Keratinocyte (primary cell): Measurements from ENCODE around the gene ADD2. TPM values are rescaled to one million over a fixed set of nuclear protein-coding genes. Genes with fewer than 3 reads are reported as not detected.

Source experiments
- DNase-seq: peaks from one replicate; pipeline ENCODE4 v3.0.0-alpha.2; 2011; ENCODE audit warnings: low read depth, missing footprints, low spot score
- FAIRE-seq: peaks from 2 replicates; lab custom pipeline; 2011; peaks lifted over from hg19 to GRCh38; lab: Jason Lieb, UNC
- H2AFZ ChIP-seq: 2 replicates; pipeline ENCODE4 v1.6.0; 2012; ENCODE audit warnings: low read length, control low read depth, inconsistent platforms; ENCODE audit not compliant: control insufficient read depth
- H3K27ac ChIP-seq: 2 replicates; pipeline ENCODE4 v1.5.1; 2011; ENCODE audit warnings: low read length; ENCODE audit not compliant: control insufficient read depth, insufficient read depth
- H3K27me3 ChIP-seq: 3 replicates; pipeline ENCODE4 v1.6.0; 2011; ENCODE audit warnings: low read length; ENCODE audit not compliant: control insufficient read depth, insufficient read depth; ENCODE audit errors: extremely low read depth
- H3K36me3 ChIP-seq, 2 experiments: 2 replicates in 1 of 2; 3 replicates in 1 of 2; pipeline ENCODE4 v1.5.1; 2011; ENCODE audit warnings: low read length in 2 of 2, mild to moderate bottlenecking in 1 of 2; ENCODE audit not compliant: control insufficient read depth in 2 of 2, insufficient read depth in 2 of 2; ENCODE audit errors: extremely low read depth in 1 of 2
- H3K4me1 ChIP-seq: 3 replicates; pipeline ENCODE4 v1.5.1; 2011; ENCODE audit warnings: low read length; ENCODE audit not compliant: control insufficient read depth, insufficient read depth; ENCODE audit errors: extremely low read depth
- H3K4me2 ChIP-seq: 3 replicates; pipeline ENCODE4 v1.6.0; 2011; ENCODE audit warnings: low read depth, low read length; ENCODE audit not compliant: control insufficient read depth, insufficient read depth; ENCODE audit errors: extremely low read depth
- H3K4me3 ChIP-seq, 3 experiments: fragments of 200-600 bp in 1 of 3; sonication (generic) in 1 of 3; 2 replicates in 2 of 3; 3 replicates in 1 of 3; pipeline ENCODE4 v1.5.1; 2011 to 2016; ENCODE audit warnings: low read length in 3 of 3, mild to moderate bottlenecking in 3 of 3, control low read depth in 2 of 3, inconsistent platforms in 1 of 3, low read depth in 1 of 3, mixed read lengths in 1 of 3, mixed run types in 1 of 3, moderate library complexity in 1 of 3; ENCODE audit not compliant: control insufficient read depth in 2 of 3, insufficient read depth in 2 of 3; ENCODE audit errors: extremely low read depth in 1 of 3
- H3K79me2 ChIP-seq: 2 replicates; pipeline ENCODE4 v1.6.0; 2012; ENCODE audit warnings: low read length; ENCODE audit not compliant: control insufficient read depth, insufficient read depth
- H3K9ac ChIP-seq: 3 replicates; pipeline ENCODE4 v1.6.0; 2011; ENCODE audit warnings: low read length; ENCODE audit not compliant: control insufficient read depth, insufficient read depth; ENCODE audit errors: extremely low read depth
- H3K9me1 ChIP-seq: 3 replicates; pipeline ENCODE4 v1.6.0; 2011; ENCODE audit warnings: low read length; ENCODE audit not compliant: control insufficient read depth, insufficient read depth; ENCODE audit errors: extremely low read depth
- H3K9me3 ChIP-seq: 2 replicates; pipeline ENCODE4 v1.5.1; 2012; ENCODE audit warnings: low read depth, low read length; ENCODE audit not compliant: control insufficient read depth
- H4K20me1 ChIP-seq: 3 replicates; pipeline ENCODE4 v1.6.0; 2011; ENCODE audit warnings: low read length; ENCODE audit not compliant: control insufficient read depth, insufficient read depth; ENCODE audit errors: extremely low read depth
- CTCF ChIP-seq, 3 experiments: IDR thresholded peaks in 1 of 3; conservative IDR thresholded peaks in 1 of 3; optimal IDR thresholded peaks in 1 of 3; 2 replicates in 2 of 3; 3 replicates in 1 of 3; pipeline versions ENCODE3 to v1.5.1; 2011; ENCODE audit warnings: low read length in 3 of 3, mild to moderate bottlenecking in 3 of 3, moderate library complexity in 2 of 3, control low read depth in 1 of 3, inconsistent platforms in 1 of 3; ENCODE audit not compliant: insufficient read depth in 2 of 3; ENCODE audit errors: extremely low read depth in 1 of 3
- EZH2 ChIP-seq: IDR thresholded peaks from one replicate; pipeline ENCODE4 v1.6.1; 2012; ENCODE audit warnings: inconsistent platforms, mild to moderate bottlenecking, low read length, moderate library complexity
- dilution Hi-C: fragments of 300-500 bp; cut with MboI; formaldehyde crosslinking; loops from one replicate; pipeline ENCODE4 v1.7.0; 2020; ENCODE audit warnings: low sequenced_read_pairs; ENCODE audit not compliant: extremely low pct_ligation_motif_present
- polyA plus RNA-seq, 5 experiments: library from polyadenylated mRNA; depleted of rRNA in 3 of 5; stranded (reverse) in 3 of 5; stranded (forward) in 1 of 5; unstranded in 1 of 5; fragments of >200 nt; gene quantifications; 1 replicate in 1 of 5; 2 replicates in 3 of 5; 3 replicates in 1 of 5; pipeline versions ENCODE4 v1.2.1 to v1.2.3, GENCODE V29; 2011 to 2012; ENCODE audit warnings: missing spikeins in 2 of 5, low read depth in 1 of 5, low replicate concordance in 1 of 5

The ADD2 gene
- polyA plus RNA-seq, 1 donor (not counting 4 experiments of a cell fraction or from before 2014, with no cell fraction given), result 0.05 TPM

- DNase-seq (no peak), FAIRE-seq (no peak)
- no peak overlapping the region for H3K4me3 ChIP-seq
- dilution Hi-C loops, result no loop called here
- no peak overlapping the region for H3K4me2 ChIP-seq
- H3K27ac ChIP-seq, result no peak overlapping the region
- H3K9me3 ChIP-seq, result no peaks in the 10 kb centered on the region
- no peaks in the 10 kb centered on the region for H3K79me2 ChIP-seq
- no peaks in the 10 kb centered on the region for H3K36me3 ChIP-seq
- H3K9me1 ChIP-seq, result no peaks in the 10 kb centered on the region
- peaks cover 21% of the 10 kb centered on the region for H3K27me3 ChIP-seq
- H4K20me1 ChIP-seq, result no peaks in the 10 kb centered on the region
- H2AFZ ChIP-seq, result no peak overlapping the region
- no peaks in the 10 kb centered on the region for H3K4me1 ChIP-seq
- H3K9ac ChIP-seq, result no peak overlapping the region
- TF ChIP-seq CTCF (optimal IDR thresholded peaks at IDR 0.05 in 1 of 3, IDR thresholded peaks at IDR 0.05 in 1 of 3, conservative IDR thresholded peaks at IDR 0.05 in 1 of 3; ENCODE audit: extremely low read depth in 1 of 3, insufficient read depth in 2 of 3, low read length in 3 of 3) (no peak), EZH2 (no peak)
Measured at GRCh38 chr2:70714141-70714905, 53.7 kb downstream of the ADD2 start.

- no peak for TF ChIP-seq EZH2
- no peak for TF ChIP-seq CTCF (optimal IDR thresholded peaks at IDR 0.05 in 1 of 3, IDR thresholded peaks at IDR 0.05 in 1 of 3, conservative IDR thresholded peaks at IDR 0.05 in 1 of 3; ENCODE audit: extremely low read depth in 1 of 3, insufficient read depth in 2 of 3, low read length in 3 of 3)
- Histone ChIP-seq H3K9me3 (no peaks in the 10 kb centered on the region), H2AFZ (no peak overlapping the region), H3K79me2 (no peaks in the 10 kb centered on the region), H3K36me3 (no peaks in the 10 kb centered on the region), H3K4me2 (no peak overlapping the region), H3K27me3 (peaks cover 17% of the 10 kb centered on the region), H3K9ac (no peak overlapping the region), H3K27ac (no peak overlapping the region), H3K4me1 (no peaks in the 10 kb centered on the region), H3K9me1 (no peaks in the 10 kb centered on the region), H4K20me1 (no peaks in the 10 kb centered on the region), H3K4me3 (no peak overlapping the region)
- dilution Hi-C loops, result no loop called here
- DNase-seq, result no peak
- FAIRE-seq, result no peak
Measured at GRCh38 chr2:70712916-70713315, 55.1 kb downstream of the ADD2 start.
